NCI-H82 treated with DMSO at 0.1 percent for 48 hours (cell line): ENCODE data around the gene FJX1.
"Not testable (repeated sequence)": the region's sequence is repeated elsewhere in the genome, so short reads cannot be mapped to it uniquely, and the experiment has no call there.

Source experiments
- DNase-seq: peaks from one replicate; lab custom pipeline; 2025; ENCODE audit not compliant: unreplicated experiment; lab: John Stamatoyannopoulos, UW

The FJX1 gene

DNA sequence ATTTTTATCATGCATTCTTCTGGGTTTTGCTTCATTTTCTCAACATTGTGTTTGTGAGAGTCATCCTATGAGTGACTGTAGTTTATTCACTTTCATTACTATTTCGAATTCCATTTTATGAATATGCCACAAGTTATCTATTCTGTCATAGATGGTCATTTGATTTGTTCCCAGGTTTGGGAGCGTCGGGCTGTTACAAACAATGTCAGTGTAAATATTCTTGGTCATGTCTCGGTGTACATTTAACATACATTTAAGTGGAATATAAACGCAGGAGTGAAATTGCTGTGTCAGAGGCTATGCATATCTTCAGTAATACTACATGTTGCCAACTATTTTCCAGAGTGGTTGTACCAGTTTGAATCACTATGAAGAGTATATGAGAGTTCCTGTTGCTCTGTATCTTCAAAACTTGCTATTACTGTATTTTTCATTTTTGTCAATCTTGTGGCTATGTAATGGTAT, 46.7 kb downstream of the FJX1 start:
- no peak for DNase-seq

DNA sequence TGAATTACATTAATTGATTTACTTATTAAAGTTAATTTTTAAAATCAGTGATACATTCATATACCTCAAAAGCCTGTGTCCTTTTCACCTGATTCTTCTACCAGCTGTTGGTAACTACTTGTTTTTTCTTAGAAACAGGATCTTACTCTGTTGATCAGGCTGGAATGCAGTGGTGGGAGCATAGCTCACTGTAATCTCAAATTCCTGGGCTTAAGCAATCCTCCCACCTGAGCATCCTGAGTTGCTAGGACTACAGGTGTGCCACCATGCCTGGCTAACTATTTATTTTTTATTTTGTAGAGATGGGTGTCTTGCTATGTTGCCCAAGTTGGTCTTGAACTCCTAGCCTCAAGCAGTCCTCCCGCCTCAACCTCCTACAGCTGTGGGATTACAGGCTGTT, 49.0 kb downstream of the FJX1 start:
- DNase-seq, result no peak

DNA sequence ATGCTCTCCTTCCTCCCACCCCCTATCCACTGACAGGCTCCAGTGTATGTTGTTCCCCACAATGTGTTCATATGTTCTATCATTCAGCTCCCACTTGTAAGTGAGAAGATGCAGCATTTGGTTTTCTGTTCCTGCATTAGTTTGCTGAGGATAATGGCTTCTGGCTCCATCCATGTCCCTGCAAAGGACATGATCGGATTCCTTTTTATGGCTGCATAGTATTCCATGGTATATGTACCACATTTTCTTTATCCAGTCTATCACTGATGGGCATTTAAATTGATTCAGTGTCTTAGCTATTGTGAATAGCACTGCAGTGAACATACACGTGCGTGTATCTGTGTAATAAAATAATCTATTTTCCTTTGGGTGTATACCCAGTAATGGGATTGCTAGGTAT, 50.1 kb downstream of the FJX1 start:
- not testable (repeated sequence) for DNase-seq
